22Rv1 (cell line): Measurements from ENCODE around the gene COL5A3.
A peak's percentile ranks its signal among the peaks of the same experiment; 100 is the strongest.

Experiments used
- ZFX ChIP-seq: fragments of 450-650 bp; IDR thresholded peaks from 2 replicates; pipeline ENCODE4 v1.6.1; 2017; ENCODE audit warnings: antibody characterized with exemption, borderline replicate concordance
- TF ChIP-seq, protein P1 (sequence below): fragments of 450-650 bp; IDR thresholded peaks from 2 replicates; pipeline ENCODE4 v1.5.1; 2017; ENCODE audit warnings: mild to moderate bottlenecking

DNA sequence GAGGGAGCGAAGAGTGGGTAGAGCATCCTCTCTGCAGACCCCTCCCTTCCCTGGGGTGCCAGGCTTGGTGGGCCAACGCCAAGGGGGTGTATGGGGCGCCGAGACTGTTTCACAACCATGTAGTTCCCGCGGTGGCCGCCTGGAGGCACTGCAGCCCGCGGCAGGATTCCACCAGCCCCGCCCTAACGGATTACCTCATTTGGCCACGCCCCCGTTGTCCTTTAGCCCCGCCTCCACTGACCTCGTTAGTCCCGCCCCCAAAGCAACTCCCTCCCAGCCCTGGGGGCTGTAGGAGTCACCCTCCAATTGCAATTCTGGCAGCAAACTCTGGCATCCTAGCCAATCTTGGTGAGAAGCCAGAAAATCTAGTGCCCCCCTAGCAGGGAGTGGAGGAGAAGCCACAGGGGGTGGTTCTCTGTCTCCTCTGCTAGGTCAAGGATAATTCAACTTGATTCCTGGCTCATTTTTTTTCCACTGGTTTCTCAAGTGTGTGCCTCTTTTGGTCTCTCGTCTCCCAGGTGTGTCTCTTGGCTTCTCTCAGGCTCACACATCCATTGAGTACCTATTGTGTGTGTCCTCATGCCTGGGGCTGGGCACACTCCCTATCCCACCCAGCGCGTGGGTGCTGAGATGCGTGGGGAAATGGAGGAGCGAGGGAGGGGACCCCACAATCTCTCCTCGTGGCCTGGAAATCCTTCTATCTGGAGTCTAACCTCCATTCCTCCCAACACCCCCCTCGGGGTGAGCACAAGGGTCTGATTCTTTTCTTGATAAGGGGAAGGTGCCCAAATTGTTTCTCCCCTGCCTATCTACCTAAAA lies 76.0 kb downstream of the COL5A3 start:
- TF ChIP-seq, protein P1, sequence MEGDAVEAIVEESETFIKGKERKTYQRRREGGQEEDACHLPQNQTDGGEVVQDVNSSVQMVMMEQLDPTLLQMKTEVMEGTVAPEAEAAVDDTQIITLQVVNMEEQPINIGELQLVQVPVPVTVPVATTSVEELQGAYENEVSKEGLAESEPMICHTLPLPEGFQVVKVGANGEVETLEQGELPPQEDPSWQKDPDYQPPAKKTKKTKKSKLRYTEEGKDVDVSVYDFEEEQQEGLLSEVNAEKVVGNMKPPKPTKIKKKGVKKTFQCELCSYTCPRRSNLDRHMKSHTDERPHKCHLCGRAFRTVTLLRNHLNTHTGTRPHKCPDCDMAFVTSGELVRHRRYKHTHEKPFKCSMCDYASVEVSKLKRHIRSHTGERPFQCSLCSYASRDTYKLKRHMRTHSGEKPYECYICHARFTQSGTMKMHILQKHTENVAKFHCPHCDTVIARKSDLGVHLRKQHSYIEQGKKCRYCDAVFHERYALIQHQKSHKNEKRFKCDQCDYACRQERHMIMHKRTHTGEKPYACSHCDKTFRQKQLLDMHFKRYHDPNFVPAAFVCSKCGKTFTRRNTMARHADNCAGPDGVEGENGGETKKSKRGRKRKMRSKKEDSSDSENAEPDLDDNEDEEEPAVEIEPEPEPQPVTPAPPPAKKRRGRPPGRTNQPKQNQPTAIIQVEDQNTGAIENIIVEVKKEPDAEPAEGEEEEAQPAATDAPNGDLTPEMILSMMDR = peak; percentile 97
- no peak for TF ChIP-seq ZFX
